Uterus (tissue), 2 donors: ENCODE measurements around the gene CT45A10.
"Not testable (repeated sequence)": the region's sequence is repeated elsewhere in the genome, so short reads cannot be mapped to it uniquely, and the experiment has no call there.

Experiments used
- CTCF ChIP-seq, 4 experiments: fragments of 200-600 bp in 2 of 4; fragments of 450-650 bp in 2 of 4; sonication (generic) in 2 of 4; IDR thresholded peaks; one replicate each; pipeline ENCODE4 v1.5.1; 2016 to 2019; ENCODE audit warnings: antibody characterized with exemption in 4 of 4, mild to moderate bottlenecking in 2 of 4, moderate library complexity in 1 of 4
- POLR2A ChIP-seq, 2 donors: fragments of 450-650 bp; IDR thresholded peaks; one replicate each; pipeline ENCODE4 v1.6.1; 2016; ENCODE audit warnings: antibody characterized with exemption in 2 of 2, mild to moderate bottlenecking in 1 of 2, moderate library complexity in 1 of 2

GRCh38 chrX:135888976-135889375 is 4.3 kb downstream of the CT45A10 start:
- TF ChIP-seq CTCF, POLR2A (IDR thresholded peaks at IDR 0.05): not testable (repeated sequence)
